ENCODE measurements around the gene ZNF783.
"Not testable (repeated sequence)": the region's sequence is repeated elsewhere in the genome, so short reads cannot be mapped to it uniquely, and the experiment has no call there.

Gene ZNF783

GRCh38 chr7:149261829-149262617, at the start of gene ZNF783:
Gene ZNF783 (plus strand): TSS chr7:149262196. CDS start chr7:149262334, 138 bp downstream.
- DNase-seq (ENCODE audit: low read depth, low spot score) = peak; percentile 86

GRCh38 chr7:149214020-149214720, 47.8 kb upstream of the ZNF783 start:
- DNase-seq (ENCODE audit: low read depth, low spot score) = no peak

GRCh38 chr7:149216402-149216801, 45.6 kb upstream of the ZNF783 start:
- peak; percentile 29 for DNase-seq (ENCODE audit: low read depth, low spot score)

GRCh38 chr7:149217570-149217969, 44.4 kb upstream of the ZNF783 start:
- DNase-seq (ENCODE audit: low read depth, low spot score) = no peak

GRCh38 chr7:149218469-149219420, 43.3 kb upstream of the ZNF783 start:
- DNase-seq (ENCODE audit: low read depth, low spot score) = no peak

- peak; percentile 42 for DNase-seq (ENCODE audit: low read depth, low spot score)
Observed at GRCh38 chr7:149220534-149220933, 41.5 kb upstream of the ZNF783 start.

- no peak for DNase-seq (ENCODE audit: low read depth, low spot score)
Observed at GRCh38 chr7:149223176-149223575, 38.8 kb upstream of the ZNF783 start.

- no peak for DNase-seq (ENCODE audit: low read depth, low spot score)
Observed at GRCh38 chr7:149223761-149224160, 38.2 kb upstream of the ZNF783 start.

- DNase-seq (ENCODE audit: low read depth, low spot score) = no peak
Observed at GRCh38 chr7:149224352-149224751, 37.6 kb upstream of the ZNF783 start.

- no peak for DNase-seq (ENCODE audit: low read depth, low spot score)
Observed at GRCh38 chr7:149225106-149225505, 36.9 kb upstream of the ZNF783 start.

- DNase-seq (ENCODE audit: low read depth, low spot score) = no peak
Observed at GRCh38 chr7:149225656-149226055, 36.3 kb upstream of the ZNF783 start.

- DNase-seq (ENCODE audit: low read depth, low spot score) = not testable (repeated sequence)
Observed at GRCh38 chr7:149226366-149226765, 35.6 kb upstream of the ZNF783 start.

- DNase-seq (ENCODE audit: low read depth, low spot score) = no peak
Observed at GRCh38 chr7:149226840-149227494, 35.0 kb upstream of the ZNF783 start.

- DNase-seq (ENCODE audit: low read depth, low spot score) = no peak
Observed at GRCh38 chr7:149228831-149229471, 33.0 kb upstream of the ZNF783 start.

GRCh38 chr7:149229526-149229925, 32.5 kb upstream of the ZNF783 start:
- DNase-seq (ENCODE audit: low read depth, low spot score) = no peak

GRCh38 chr7:149232362-149232761, 29.6 kb upstream of the ZNF783 start:
- DNase-seq (ENCODE audit: low read depth, low spot score) = no peak

- not testable (repeated sequence) for DNase-seq (ENCODE audit: low read depth, low spot score)
Observed at GRCh38 chr7:149233655-149234204, 28.3 kb upstream of the ZNF783 start.

GRCh38 chr7:149237502-149237901, 24.5 kb upstream of the ZNF783 start:
- DNase-seq (ENCODE audit: low read depth, low spot score) = no peak

- DNase-seq (ENCODE audit: low read depth, low spot score) = no peak
Observed at GRCh38 chr7:149238051-149238450, 23.9 kb upstream of the ZNF783 start.

- peak; percentile 96 for DNase-seq (ENCODE audit: low read depth, low spot score)
Observed at GRCh38 chr7:149239345-149240143, 22.5 kb upstream of the ZNF783 start, which contains the start of gene ZNF212. Gene ZNF212 (plus strand): TSS chr7:149239651. CDS start chr7:149239779, 128 bp downstream.
